Measurements from ENCODE around the gene NDRG2. TPM values are rescaled to one million over a fixed set of nuclear protein-coding genes. Genes with fewer than 3 reads are reported as not detected.
"Not testable (repeated sequence)": the region's sequence is repeated elsewhere in the genome, so short reads cannot be mapped to it uniquely, and the experiment has no call there.

The NDRG2 gene
- total RNA-seq, 3 donors from 2014 or later = 251 to 693 (median 258) TPM

DNA sequence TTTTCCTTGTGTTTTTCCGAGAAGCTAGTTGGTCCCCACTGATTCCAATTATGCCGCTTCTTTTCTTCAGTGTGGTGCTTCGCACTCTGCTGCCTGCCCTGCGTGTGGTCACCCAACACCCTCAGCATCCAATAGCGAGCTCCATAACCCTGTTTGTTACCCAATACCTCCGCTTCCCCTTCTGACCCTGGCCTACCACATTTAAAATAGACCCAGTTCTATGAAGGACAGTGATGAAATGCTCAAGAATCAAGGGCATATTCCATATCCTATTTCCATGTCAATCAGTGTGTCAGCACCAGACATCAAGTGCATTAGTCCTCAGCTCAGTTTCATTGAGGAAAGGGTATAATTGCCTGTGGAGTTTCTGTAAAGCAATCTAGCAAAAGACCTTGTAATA lies 9.5 kb downstream of the NDRG2 start:
- peak overlapping the region; percentile 26 to 52 for H3K27ac ChIP-seq
- no peaks in the 10 kb centered on the region for H3K4me1 ChIP-seq
- no peaks in the 10 kb centered on the region for H3K27me3 ChIP-seq
- H3K36me3 ChIP-seq = no peaks in the 10 kb centered on the region
- DNase-seq (ENCODE audit: low spot score in 2 of 2) = no peak
- no peaks in the 10 kb centered on the region for H3K9me3 ChIP-seq
- no peak for TF ChIP-seq POLR2A (IDR thresholded peaks at IDR 0.05)
- TF ChIP-seq, protein P1, sequence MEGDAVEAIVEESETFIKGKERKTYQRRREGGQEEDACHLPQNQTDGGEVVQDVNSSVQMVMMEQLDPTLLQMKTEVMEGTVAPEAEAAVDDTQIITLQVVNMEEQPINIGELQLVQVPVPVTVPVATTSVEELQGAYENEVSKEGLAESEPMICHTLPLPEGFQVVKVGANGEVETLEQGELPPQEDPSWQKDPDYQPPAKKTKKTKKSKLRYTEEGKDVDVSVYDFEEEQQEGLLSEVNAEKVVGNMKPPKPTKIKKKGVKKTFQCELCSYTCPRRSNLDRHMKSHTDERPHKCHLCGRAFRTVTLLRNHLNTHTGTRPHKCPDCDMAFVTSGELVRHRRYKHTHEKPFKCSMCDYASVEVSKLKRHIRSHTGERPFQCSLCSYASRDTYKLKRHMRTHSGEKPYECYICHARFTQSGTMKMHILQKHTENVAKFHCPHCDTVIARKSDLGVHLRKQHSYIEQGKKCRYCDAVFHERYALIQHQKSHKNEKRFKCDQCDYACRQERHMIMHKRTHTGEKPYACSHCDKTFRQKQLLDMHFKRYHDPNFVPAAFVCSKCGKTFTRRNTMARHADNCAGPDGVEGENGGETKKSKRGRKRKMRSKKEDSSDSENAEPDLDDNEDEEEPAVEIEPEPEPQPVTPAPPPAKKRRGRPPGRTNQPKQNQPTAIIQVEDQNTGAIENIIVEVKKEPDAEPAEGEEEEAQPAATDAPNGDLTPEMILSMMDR (IDR thresholded peaks at IDR 0.05) = no peak
- TF ChIP-seq POLR2AphosphoS5 (IDR thresholded peaks at IDR 0.05) = no peak
- intact Hi-C loops (cut with DNase I; ENCODE audit: low total_unique reads) = loop anchor here (2.0 to 5.0 kb wide), 2 partner anchors 23 to 77 kb away; no protein-coding TSS in a partner anchor
- H3K4me3 ChIP-seq = no peak overlapping the region

DNA sequence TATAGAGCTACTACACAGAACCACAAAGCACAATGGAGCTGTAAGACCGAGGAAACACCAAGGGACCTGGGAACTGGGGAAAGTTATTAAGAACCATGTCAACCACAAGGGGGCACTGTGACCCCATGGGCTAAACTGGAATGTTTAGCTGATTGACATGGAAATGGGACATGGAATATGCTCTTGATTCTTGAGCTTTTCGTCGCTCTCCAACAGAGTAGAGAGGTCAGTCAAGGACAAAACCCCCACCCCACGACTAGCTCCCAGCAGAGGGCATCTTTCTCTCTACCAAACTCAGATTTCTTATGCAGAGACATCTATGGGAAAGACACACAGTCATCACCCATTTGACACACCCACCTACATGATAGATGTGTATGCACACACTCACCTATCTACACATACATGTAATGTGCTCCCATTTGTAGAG lies 10.1 kb downstream of the NDRG2 start:
- TF ChIP-seq POLR2AphosphoS5 (IDR thresholded peaks at IDR 0.05) = peak in 2 of 3 donors; percentile 52 to 80
- no peak for TF ChIP-seq POLR2A (IDR thresholded peaks at IDR 0.05)
- TF ChIP-seq, protein P1 (IDR thresholded peaks at IDR 0.05) = peak; percentile 93 to 95 (median 94)
- intact Hi-C loops (cut with DNase I; ENCODE audit: low total_unique reads) = loop anchor here (2.0 to 5.0 kb wide), 2 partner anchors 24 to 78 kb away; no protein-coding TSS in a partner anchor
- Histone ChIP-seq H3K4me1 (no peaks in the 10 kb centered on the region), H3K9me3 (no peaks in the 10 kb centered on the region), H3K27me3 (no peaks in the 10 kb centered on the region), H3K36me3 (no peaks in the 10 kb centered on the region), H3K4me3 (no peak overlapping the region), H3K27ac (peak overlapping the region in 1 of 2 donors; percentile 52)
- peak; percentile 84 to 85 for DNase-seq (ENCODE audit: low spot score in 2 of 2)

DNA sequence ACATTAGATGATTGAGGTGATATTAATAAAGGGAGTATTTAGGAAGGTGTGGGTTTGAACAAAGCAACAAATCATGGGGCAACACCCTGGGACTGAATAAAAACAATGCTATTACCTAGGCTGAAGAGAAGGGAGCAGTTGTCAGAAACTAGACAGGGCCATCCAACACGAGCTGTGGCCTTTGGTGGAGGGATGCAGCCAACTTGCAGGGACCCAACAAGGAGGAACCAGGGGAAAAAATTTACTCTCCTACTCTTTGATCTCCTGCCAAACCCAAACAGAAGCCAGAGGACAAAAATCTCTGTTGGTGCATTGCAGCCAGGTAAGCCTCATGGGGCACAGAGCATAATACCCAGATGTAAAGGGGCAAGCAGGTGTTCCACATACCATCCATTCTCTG lies 13.7 kb downstream of the NDRG2 start:
- Histone ChIP-seq H3K4me3 (no peak overlapping the region), H3K4me1 (no peaks in the 10 kb centered on the region), H3K27ac (no peak overlapping the region), H3K27me3 (no peaks in the 10 kb centered on the region), H3K9me3 (no peaks in the 10 kb centered on the region), H3K36me3 (no peaks in the 10 kb centered on the region)
- no peak for DNase-seq (ENCODE audit: low spot score in 2 of 2)
- intact Hi-C loops (cut with DNase I; ENCODE audit: low total_unique reads) = no loop called here
- TF ChIP-seq POLR2A (IDR thresholded peaks at IDR 0.05) (no peak), POLR2AphosphoS5 (IDR thresholded peaks at IDR 0.05) (no peak)
- TF ChIP-seq, protein P1 (IDR thresholded peaks at IDR 0.05) = no peak

DNA sequence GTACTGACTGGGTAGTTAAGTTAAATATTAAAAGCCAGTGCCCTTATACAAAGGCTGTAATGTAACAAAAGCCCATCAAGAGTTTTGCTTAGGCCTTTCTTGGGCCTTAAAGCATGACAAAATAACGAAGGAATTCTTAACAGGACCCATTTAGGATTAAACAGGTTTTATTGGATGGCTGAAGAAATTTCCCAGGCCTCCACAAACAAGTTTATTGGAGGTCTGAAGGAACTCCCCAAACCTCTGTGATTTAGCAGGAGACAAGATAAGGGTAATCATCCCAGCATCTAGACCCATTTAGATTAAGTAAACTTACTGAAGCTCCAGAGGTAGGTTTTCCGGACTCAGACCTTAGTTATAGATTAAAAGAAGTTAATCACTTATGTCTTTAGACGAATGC lies 15.1 kb downstream of the NDRG2 start:
- H3K27ac ChIP-seq; intact Hi-C loops (cut with DNase I; ENCODE audit: low total_unique reads); H3K27me3 ChIP-seq; DNase-seq (ENCODE audit: low spot score in 2 of 2); H3K9me3 ChIP-seq; H3K4me3 ChIP-seq; H3K4me1 ChIP-seq; H3K36me3 ChIP-seq: not testable (repeated sequence)

DNA sequence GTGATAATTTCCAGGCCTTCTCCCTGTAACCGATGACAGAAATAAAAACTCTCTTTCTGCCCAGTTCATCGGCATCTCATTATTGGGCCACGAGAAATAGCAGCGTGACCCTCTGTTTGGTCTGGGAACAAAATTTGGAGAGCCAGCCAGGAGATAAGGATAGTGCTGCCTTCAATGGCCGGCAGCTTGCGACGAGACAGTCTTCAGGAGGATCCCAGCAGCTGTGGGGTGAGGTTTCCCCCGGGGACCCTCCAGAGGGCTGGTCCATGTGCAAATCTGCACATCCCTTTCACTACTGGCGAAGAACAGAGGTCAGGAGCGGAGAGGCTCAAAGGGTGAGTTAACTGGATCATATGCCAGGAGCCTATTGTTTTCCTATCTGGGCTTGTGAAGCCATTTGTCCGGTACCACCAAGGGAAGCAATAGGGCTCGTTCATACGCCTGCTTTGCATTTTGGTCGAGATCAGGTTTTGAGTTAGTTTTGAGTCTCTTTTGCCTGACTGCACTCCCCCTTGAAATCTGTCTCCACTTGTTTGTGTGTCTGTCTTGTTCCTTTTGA lies 21.0 kb downstream of the NDRG2 start:
- DNase-seq (ENCODE audit: low spot score in 2 of 2) = no peak
- H3K4me1 ChIP-seq = no peaks in the 10 kb centered on the region
- no peak overlapping the region for H3K27ac ChIP-seq
- TF ChIP-seq POLR2AphosphoS5 (IDR thresholded peaks at IDR 0.05) (no peak), POLR2A (IDR thresholded peaks at IDR 0.05) (no peak)
- TF ChIP-seq, protein P1 (IDR thresholded peaks at IDR 0.05) = no peak
- H3K9me3 ChIP-seq = no peaks in the 10 kb centered on the region
- no peaks in the 10 kb centered on the region for H3K27me3 ChIP-seq
- intact Hi-C loops (cut with DNase I; ENCODE audit: low total_unique reads) = no loop called here
- no peaks in the 10 kb centered on the region for H3K36me3 ChIP-seq
- H3K4me3 ChIP-seq = no peak overlapping the region

All from breast epithelium (tissue), 4 donors.